IMR-90 (cell line): ENCODE results near the gene TAGLN3. TPM values are rescaled to one million over a fixed set of nuclear protein-coding genes. Genes with fewer than 3 reads are reported as not detected.

ENCODE experiments used
- ATAC-seq: fragments of 200-7000 bp; cut with Tn5 transposase; 2 replicates; pipeline ENCODE4 v1.9.1; 2020; ENCODE audit warnings: low read depth, mild to moderate bottlenecking, moderate library complexity
- BruUV-seq: library from RNA; stranded (reverse); fragments of 400-500 nt; replicated peaks from 2 replicates; lab custom pipeline; 2021; lab: Mats Ljungman, UMichigan
- CTCF ChIA-PET: fragments of 300-600 bp; formaldehyde crosslinking; extraction: SDS; loops from one replicate; lab custom pipeline; 2021; ENCODE audit warnings: antibody characterized with exemption; lab: Yijun Ruan, JAX
- POLR2A ChIA-PET: fragments of 300-600 bp; sonication (Branson Sonifier 250); formaldehyde crosslinking; loops from one replicate; lab custom pipeline; 2022; ENCODE audit warnings: antibody characterized with exemption; ENCODE audit not compliant: unreplicated experiment; lab: Charles Lee
- DNase-seq: peaks from one replicate; pipeline ENCODE4 v3.0.0; 2013
- H2AFZ ChIP-seq: replicated peaks from 2 replicates; pipeline ENCODE3; 2013; ENCODE audit warnings: low read length, mild to moderate bottlenecking; ENCODE audit not compliant: poor library complexity
- H2AK5ac ChIP-seq: 2 replicates; pipeline ENCODE4 v1.6.1; 2013; ENCODE audit warnings: low read depth, low read length, inconsistent platforms
- H2AK9ac ChIP-seq: replicated peaks from 2 replicates; pipeline ENCODE3; 2013; ENCODE audit warnings: mild to moderate bottlenecking, low read depth, low read length, moderate library complexity; ENCODE audit not compliant: poor library complexity
- H2BK120ac ChIP-seq: 2 replicates; pipeline ENCODE4 v1.6.1; 2013; ENCODE audit warnings: low read depth, low read length, inconsistent platforms
- H2BK15ac ChIP-seq: 3 replicates; pipeline ENCODE4 v1.6.1; 2013; ENCODE audit warnings: low read depth, low read length, inconsistent platforms
- H2BK20ac ChIP-seq: 2 replicates; pipeline ENCODE4 v1.6.1; 2013; ENCODE audit warnings: low read depth, mild to moderate bottlenecking, inconsistent platforms, low read length, moderate library complexity
- H2BK5ac ChIP-seq: 2 replicates; pipeline ENCODE4 v1.6.1; 2013; ENCODE audit warnings: mild to moderate bottlenecking, low read depth, low read length, inconsistent platforms; ENCODE audit not compliant: poor library complexity, severe bottlenecking
- H3K14ac ChIP-seq: replicated peaks from 2 replicates; pipeline ENCODE4 v1.6.1; 2013; ENCODE audit warnings: low read depth, low read length, inconsistent platforms
- H3K18ac ChIP-seq: 2 replicates; pipeline ENCODE4 v1.6.1; 2013; ENCODE audit warnings: low read depth, low read length, control low read depth
- H3K23ac ChIP-seq: 2 replicates; pipeline ENCODE4 v1.6.1; 2013; ENCODE audit warnings: low read depth, low read length, inconsistent platforms
- H3K27ac ChIP-seq: 2 replicates; pipeline ENCODE4 v1.5.1; 2013; ENCODE audit warnings: mild to moderate bottlenecking, control low read depth, low read length; ENCODE audit not compliant: insufficient read depth
- H3K27me3 ChIP-seq: 2 replicates; pipeline ENCODE4 v1.6.1; 2013; ENCODE audit warnings: low read length; ENCODE audit not compliant: control insufficient read depth, insufficient read depth
- H3K36me3 ChIP-seq: 2 replicates; pipeline ENCODE4 v1.6.1; 2013; ENCODE audit warnings: low read length, mixed read lengths; ENCODE audit not compliant: control insufficient read depth, insufficient read depth
- H3K4ac ChIP-seq: 2 replicates; pipeline ENCODE4 v1.6.1; 2013; ENCODE audit warnings: low read depth, low read length, inconsistent platforms
- H3K4me1 ChIP-seq: 2 replicates; pipeline ENCODE4 v1.6.1; 2013; ENCODE audit warnings: low read length, mixed read lengths; ENCODE audit not compliant: control insufficient read depth, insufficient read depth
- H3K4me2 ChIP-seq: 2 replicates; pipeline ENCODE4 v1.6.1; 2013; ENCODE audit warnings: low read depth, mild to moderate bottlenecking, control low read depth, low read length, moderate library complexity
- H3K4me3 ChIP-seq: 2 replicates; pipeline ENCODE4 v1.5.1; 2013; ENCODE audit warnings: low read depth, mild to moderate bottlenecking, control low read depth, low read length, moderate library complexity; ENCODE audit not compliant: insufficient read depth
- H3K56ac ChIP-seq: 2 replicates; pipeline ENCODE4 v1.6.1; 2013; ENCODE audit warnings: low read length, inconsistent platforms; ENCODE audit not compliant: insufficient read depth; ENCODE audit errors: extremely low read depth
- H3K79me1 ChIP-seq, 2 experiments: 2 replicates each; pipeline ENCODE4 v1.6.1; 2013; ENCODE audit warnings: low read length in 2 of 2, inconsistent platforms in 1 of 2, low read depth in 1 of 2
- H3K9ac ChIP-seq: 2 replicates; pipeline ENCODE4 v1.6.1; 2013; ENCODE audit warnings: low read depth, low read length, control low read depth
- H3K9me1 ChIP-seq: 2 replicates; pipeline ENCODE4 v1.6.1; 2013; ENCODE audit warnings: low read length, inconsistent platforms; ENCODE audit not compliant: insufficient read depth
- H3K9me3 ChIP-seq: 2 replicates; pipeline ENCODE4 v1.6.1; 2013; ENCODE audit warnings: low read length; ENCODE audit not compliant: control insufficient read depth, insufficient read depth
- H4K20me1 ChIP-seq: 2 replicates; pipeline ENCODE4 v1.6.1; 2013; ENCODE audit warnings: low read length, inconsistent platforms; ENCODE audit not compliant: insufficient read depth
- H4K5ac ChIP-seq: 2 replicates; pipeline ENCODE4 v1.6.1; 2013; ENCODE audit warnings: mild to moderate bottlenecking, low read depth, low read length, control low read depth
- H4K8ac ChIP-seq, 2 experiments: 2 replicates each; pipeline ENCODE4 v1.6.1; 2013; ENCODE audit warnings: low read depth in 2 of 2, low read length in 2 of 2, control low read depth in 1 of 2, inconsistent platforms in 1 of 2
- H4K91ac ChIP-seq: 2 replicates; pipeline ENCODE4 v1.6.1; 2013; ENCODE audit warnings: low read depth, low read length, inconsistent platforms; ENCODE audit not compliant: insufficient read depth
- NFE2L2 ChIP-seq: fragments of 150-350 bp; IDR thresholded peaks from 2 replicates; pipeline ENCODE4 v1.6.1; 2016; ENCODE audit warnings: low read depth, mild to moderate bottlenecking, low read length
- POLR2A ChIP-seq: IDR thresholded peaks from 2 replicates; pipeline ENCODE4 v1.6.1; 2012; ENCODE audit warnings: mild to moderate bottlenecking, low read depth, low read length
- RFX5 ChIP-seq: IDR thresholded peaks from 2 replicates; pipeline ENCODE4 v1.8.0; 2012; ENCODE audit warnings: low read depth, mild to moderate bottlenecking, low read length, moderate library complexity
- WGBS, 2 experiments: methylation state at CpG; one replicate each; pipeline versions ENCODE4 v1.1.5 to v1.1.7; 2013; ENCODE audit warnings: missing lambda C conversion rate in 2 of 2; ENCODE audit not compliant: insufficient read length in 1 of 2; ENCODE audit errors: extremely low coverage in 2 of 2; 5-methylcytosine and 5-hydroxymethylcytosine counted together
- dilution Hi-C: fragments of 300-500 bp; cut with HindIII; formaldehyde crosslinking; loops from one replicate; pipeline ENCODE4 v1.14.3; 2018; ENCODE audit warnings: low sequenced_read_pairs; ENCODE audit not compliant: unreplicated experiment
- in situ Hi-C: fragments of 300-500 bp; cut with MboI; formaldehyde crosslinking; loops from 3 replicates; pipeline ENCODE4 v1.14.3; 2019; ENCODE audit warnings: low sequenced_read_pairs, inconsistent platforms, mixed read lengths
- intact Hi-C: fragments of 100-400 bp; cut with micrococcal nuclease; formaldehyde crosslinking; loops from 2 replicates; pipeline ENCODE4 v1.10.0; 2022
- polyA plus RNA-seq, 3 experiments: library from polyadenylated mRNA; depleted of rRNA; stranded (reverse); fragments of >200 nt; gene quantifications; 2 replicates each; pipeline ENCODE4 v1.2.3, GENCODE V29; 2012; ENCODE audit warnings: low replicate concordance in 1 of 3
- total RNA-seq: library from RNA; depleted of rRNA; stranded (reverse); fragments of >200 nt; gene quantifications from 2 replicates; pipeline ENCODE4 v1.2.3, GENCODE V29; 2012
- TF ChIP-seq, protein P1 (sequence below): fragments of 150-350 bp; IDR thresholded peaks from 2 replicates; pipeline ENCODE4 v1.6.1; 2017; ENCODE audit warnings: mild to moderate bottlenecking, antibody characterized with exemption, low read length, low read depth

Gene TAGLN3
- total and polyA plus RNA-seq, 2 of the 4 experiments (the other 2 are of a cell fraction): 3.2 to 7.7 TPM

GRCh38 chr3:111979434-111980038, 19.2 kb upstream of the TAGLN3 start:
- no peak for TF ChIP-seq RFX5
- TF ChIP-seq, protein P1, sequence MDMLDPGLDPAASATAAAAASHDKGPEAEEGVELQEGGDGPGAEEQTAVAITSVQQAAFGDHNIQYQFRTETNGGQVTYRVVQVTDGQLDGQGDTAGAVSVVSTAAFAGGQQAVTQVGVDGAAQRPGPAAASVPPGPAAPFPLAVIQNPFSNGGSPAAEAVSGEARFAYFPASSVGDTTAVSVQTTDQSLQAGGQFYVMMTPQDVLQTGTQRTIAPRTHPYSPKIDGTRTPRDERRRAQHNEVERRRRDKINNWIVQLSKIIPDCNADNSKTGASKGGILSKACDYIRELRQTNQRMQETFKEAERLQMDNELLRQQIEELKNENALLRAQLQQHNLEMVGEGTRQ: no peak
- no peak for TF ChIP-seq NFE2L2
- TF ChIP-seq POLR2A: no peak
- Histone ChIP-seq H2AK9ac (peak overlapping the region; percentile 73), H3K79me1 (peaks cover 17 to 23% of the 10 kb centered on the region in 2 experiments), H3K4me2 (peak overlapping the region; percentile 96), H3K36me3 (no peaks in the 10 kb centered on the region), H2BK20ac (no peak overlapping the region), H3K9me1 (no peaks in the 10 kb centered on the region), H2BK120ac (no peak overlapping the region), H3K9me3 (no peaks in the 10 kb centered on the region), H4K20me1 (no peaks in the 10 kb centered on the region), H3K56ac (peak overlapping the region; percentile 67; the same call in 1 of the 2 replicates), H2BK15ac (no peak overlapping the region), H3K9ac (peak overlapping the region; percentile 78), H3K14ac (peak overlapping the region; percentile 63; the same call in 1 of the 2 replicates), H4K91ac (peak overlapping the region; percentile 48; the same call in 1 of the 2 replicates), H2AK5ac (no peak overlapping the region), H4K8ac (peak overlapping the region; percentile 40 to 91; a peak in 3 of 4 replicates), H2BK5ac (peak overlapping the region; percentile 83), H3K18ac (no peak overlapping the region), H3K4me1 (peaks cover 4% of the 10 kb centered on the region; the same call in 1 of the 2 replicates), H2AFZ (peak overlapping the region; percentile 96), H3K27ac (peak overlapping the region; percentile 85), H3K4ac (peak overlapping the region; percentile 86; the same call in 1 of the 2 replicates), H3K27me3 (no peaks in the 10 kb centered on the region), H3K4me3 (peak overlapping the region; percentile 80), H3K23ac (peak overlapping the region; percentile 65; the same call in 1 of the 2 replicates), H4K5ac (no peak overlapping the region)
- POLR2A ChIA-PET: no interaction called here
- no peak for DNase-seq
- intact Hi-C loops (no loop called here), in situ Hi-C loops (no loop called here), dilution Hi-C loops (no loop called here)
- no CpG with 5 or more reads among the region's 5 CpGs for WGBS, 2 experiments
- CTCF ChIA-PET: interaction anchor here (0.9 to 2.6 kb wide), 6 partner anchors 9 to 264 kb away, joined by 3 to 11 read pairs (median 4); no protein-coding TSS in a partner anchor
- no peak for ATAC-seq
- no TSS peak for BruUV-seq
